Measurements from ENCODE around the gene ZSCAN32.

ZSCAN32 gene

GRCh38 chr16:3346041-3346440 is 54.8 kb downstream of the ZSCAN32 start:
- Mint-ChIP-seq H3K36me3 (ENCODE audit: insufficient read depth) (peaks cover 4% of the 10 kb centered on the region), H3K27me3 (peaks cover 0 to 10% of the 10 kb centered on the region in 2 donors), H3K4me1 (ENCODE audit: low read depth in 2 of 2) (no peaks in the 10 kb centered on the region), H3K9me3 (no peaks in the 10 kb centered on the region), H3K27ac (no peak overlapping the region), H3K4me3 (no peak overlapping the region)
- ATAC-seq (replicated peaks) (no peak), DNase-seq (no peak)

Data from effector memory CD8-positive, alpha-beta T cell (primary cell).